Mesendoderm (in vitro differentiated cells): ENCODE results near the gene UTS2B.

ENCODE experiments used
- DNase-seq: peaks from one replicate; pipeline ENCODE4 v3.0.0; 2013
- H2AK5ac ChIP-seq: 2 replicates; pipeline ENCODE4 v1.6.1; 2013; ENCODE audit warnings: low read length, inconsistent platforms
- H2BK120ac ChIP-seq: 2 replicates; pipeline ENCODE4 v1.6.1; 2013; ENCODE audit warnings: low read depth, mild to moderate bottlenecking, low read length, moderate library complexity, mixed read lengths
- H2BK15ac ChIP-seq: replicated peaks from 2 replicates; pipeline ENCODE4 v1.6.1; 2013; ENCODE audit warnings: low read depth, mild to moderate bottlenecking, moderate library complexity
- H2BK5ac ChIP-seq: 2 replicates; pipeline ENCODE4 v1.6.1; 2013; ENCODE audit warnings: low read length, inconsistent platforms
- H3K18ac ChIP-seq: 2 replicates; pipeline ENCODE4 v1.6.1; 2013; ENCODE audit warnings: mild to moderate bottlenecking, low read length, mixed read lengths
- H3K23ac ChIP-seq: one replicate; pipeline ENCODE4 v1.6.1; 2013; ENCODE audit warnings: low read length
- H3K27ac ChIP-seq: 2 replicates; pipeline ENCODE4 v1.5.1; 2013; ENCODE audit warnings: low read depth, mild to moderate bottlenecking, inconsistent platforms, low read length, moderate library complexity
- H3K27me3 ChIP-seq: 2 replicates; pipeline ENCODE4 v1.6.1; 2013; ENCODE audit warnings: low read length, control low read depth, mild to moderate bottlenecking, inconsistent platforms; ENCODE audit not compliant: insufficient read depth, poor library complexity
- H3K36me3 ChIP-seq: 2 replicates; pipeline ENCODE4 v1.6.1; 2013; ENCODE audit warnings: low read length, inconsistent platforms; ENCODE audit not compliant: control insufficient read depth, insufficient read depth
- H3K4ac ChIP-seq: one replicate; pipeline ENCODE4 v1.6.1; 2013; ENCODE audit warnings: low read depth, mild to moderate bottlenecking, low read length, moderate library complexity
- H3K4me1 ChIP-seq: 2 replicates; pipeline ENCODE4 v1.6.1; 2013; ENCODE audit warnings: low read depth, low read length, inconsistent platforms; ENCODE audit not compliant: control insufficient read depth
- H3K4me2 ChIP-seq: 2 replicates; pipeline ENCODE4 v1.6.1; 2013; ENCODE audit warnings: low read length
- H3K4me3 ChIP-seq: 2 replicates; pipeline ENCODE4 v1.5.1; 2013; ENCODE audit warnings: mild to moderate bottlenecking, low read length
- H3K56ac ChIP-seq: one replicate; pipeline ENCODE4 v1.6.1; 2013; ENCODE audit warnings: low read length
- H3K79me1 ChIP-seq: 2 replicates; pipeline ENCODE4 v1.6.1; 2013; ENCODE audit warnings: low read length, inconsistent platforms
- H3K79me2 ChIP-seq: 2 replicates; pipeline ENCODE4 v1.6.1; 2013; ENCODE audit warnings: mild to moderate bottlenecking, low read length; ENCODE audit not compliant: control insufficient read depth, insufficient read depth
- H3K9ac ChIP-seq: 2 replicates; pipeline ENCODE4 v1.6.1; 2013; ENCODE audit warnings: low read length, inconsistent platforms
- H4K5ac ChIP-seq: one replicate; pipeline ENCODE4 v1.6.1; 2013; ENCODE audit warnings: low read length
- H4K8ac ChIP-seq: one replicate; pipeline ENCODE4 v1.6.1; 2013; ENCODE audit warnings: low read depth, mild to moderate bottlenecking, control low read depth, low read length, moderate library complexity
- WGBS: extraction: QIAGEN DNeasy Blood & Tissue Kit; methylation state at CpG from one replicate; pipeline ENCODE4 v1.1.7; 2013; ENCODE audit warnings: low lambda C conversion rate, missing lambda C conversion rate; ENCODE audit not compliant: insufficient coverage; ENCODE audit errors: extremely low coverage; 5-methylcytosine and 5-hydroxymethylcytosine counted together

The UTS2B gene

GRCh38 chr3:191316876-191317603 is 13.3 kb downstream of the UTS2B start:
- no CpG with 5 or more reads among the region's 40 CpGs for WGBS
- H2AK5ac ChIP-seq, result no peak overlapping the region
- H3K4me1 ChIP-seq, result no peaks in the 10 kb centered on the region
- H4K8ac ChIP-seq, result no peak overlapping the region
- H3K18ac ChIP-seq, result no peak overlapping the region
- H3K4ac ChIP-seq, result no peak overlapping the region
- no peaks in the 10 kb centered on the region for H3K36me3 ChIP-seq
- H3K79me2 ChIP-seq, result no peaks in the 10 kb centered on the region
- H2BK120ac ChIP-seq, result no peak overlapping the region
- no peak overlapping the region for H2BK5ac ChIP-seq
- H3K4me3 ChIP-seq, result no peak overlapping the region
- H3K9ac ChIP-seq, result no peak overlapping the region
- H3K4me2 ChIP-seq, result no peak overlapping the region
- H3K23ac ChIP-seq, result no peak overlapping the region
- H3K79me1 ChIP-seq, result no peaks in the 10 kb centered on the region
- H2BK15ac ChIP-seq, result no peak overlapping the region
- H4K5ac ChIP-seq, result no peak overlapping the region
- no peak overlapping the region for H3K56ac ChIP-seq
- DNase-seq, result no peak
- H3K27me3 ChIP-seq, result no peaks in the 10 kb centered on the region
- no peak overlapping the region for H3K27ac ChIP-seq

GRCh38 chr3:191314109-191314728 is 16.1 kb downstream of the UTS2B start:
- Histone ChIP-seq H3K4me3 (no peak overlapping the region), H4K8ac (no peak overlapping the region), H3K27ac (no peak overlapping the region), H3K18ac (no peak overlapping the region), H2BK15ac (no peak overlapping the region), H3K4me2 (no peak overlapping the region), H3K36me3 (no peaks in the 10 kb centered on the region), H2AK5ac (no peak overlapping the region), H3K27me3 (no peaks in the 10 kb centered on the region), H4K5ac (no peak overlapping the region), H3K56ac (no peak overlapping the region), H3K4me1 (no peaks in the 10 kb centered on the region), H3K9ac (no peak overlapping the region), H2BK5ac (no peak overlapping the region), H3K4ac (no peak overlapping the region), H3K23ac (no peak overlapping the region), H2BK120ac (no peak overlapping the region), H3K79me1 (no peaks in the 10 kb centered on the region), H3K79me2 (no peaks in the 10 kb centered on the region)
- DNase-seq, result no peak
- WGBS, result no CpG with 5 or more reads among the region's 5 CpGs

GRCh38 chr3:191313296-191313695 is 17.0 kb downstream of the UTS2B start:
- H2BK120ac ChIP-seq, result no peak overlapping the region
- H3K36me3 ChIP-seq, result no peaks in the 10 kb centered on the region
- no peak overlapping the region for H3K18ac ChIP-seq
- no peaks in the 10 kb centered on the region for H3K79me1 ChIP-seq
- H3K23ac ChIP-seq, result no peak overlapping the region
- H3K4me2 ChIP-seq, result no peak overlapping the region
- H3K56ac ChIP-seq, result no peak overlapping the region
- H2BK5ac ChIP-seq, result no peak overlapping the region
- no peak overlapping the region for H3K27ac ChIP-seq
- no CpG with 5 or more reads among the region's 2 CpGs for WGBS
- no peak for DNase-seq
- H3K27me3 ChIP-seq, result no peaks in the 10 kb centered on the region
- no peak overlapping the region for H3K4ac ChIP-seq
- H4K8ac ChIP-seq, result no peak overlapping the region
- no peak overlapping the region for H3K9ac ChIP-seq
- no peaks in the 10 kb centered on the region for H3K79me2 ChIP-seq
- no peaks in the 10 kb centered on the region for H3K4me1 ChIP-seq
- H2BK15ac ChIP-seq, result no peak overlapping the region
- H3K4me3 ChIP-seq, result no peak overlapping the region
- H2AK5ac ChIP-seq, result no peak overlapping the region
- no peak overlapping the region for H4K5ac ChIP-seq

GRCh38 chr3:191307341-191307740 is 23.0 kb downstream of the UTS2B start:
- no peaks in the 10 kb centered on the region for H3K79me1 ChIP-seq
- H3K27ac ChIP-seq, result no peak overlapping the region
- H3K4me2 ChIP-seq, result no peak overlapping the region
- no peak for DNase-seq
- H4K8ac ChIP-seq, result no peak overlapping the region
- H4K5ac ChIP-seq, result no peak overlapping the region
- H3K4me3 ChIP-seq, result no peak overlapping the region
- no peaks in the 10 kb centered on the region for H3K79me2 ChIP-seq
- H3K4me1 ChIP-seq, result peaks cover 2% of the 10 kb centered on the region
- H3K36me3 ChIP-seq, result no peaks in the 10 kb centered on the region
- H3K9ac ChIP-seq, result no peak overlapping the region
- H2BK15ac ChIP-seq, result no peak overlapping the region
- no peaks in the 10 kb centered on the region for H3K27me3 ChIP-seq
- no peak overlapping the region for H3K4ac ChIP-seq
- no peak overlapping the region for H3K23ac ChIP-seq
- no peak overlapping the region for H2AK5ac ChIP-seq
- no peak overlapping the region for H2BK5ac ChIP-seq
- no CpG with 5 or more reads among the region's 4 CpGs for WGBS
- H3K56ac ChIP-seq, result no peak overlapping the region
- H3K18ac ChIP-seq, result no peak overlapping the region
- H2BK120ac ChIP-seq, result no peak overlapping the region

- H2BK120ac ChIP-seq, result no peak overlapping the region
- H3K4me1 ChIP-seq, result peaks cover 2% of the 10 kb centered on the region
- H2BK5ac ChIP-seq, result no peak overlapping the region
- H4K8ac ChIP-seq, result no peak overlapping the region
- H3K4me2 ChIP-seq, result no peak overlapping the region
- no CpG with 5 or more reads among the region's 4 CpGs for WGBS
- H3K36me3 ChIP-seq, result no peaks in the 10 kb centered on the region
- H2AK5ac ChIP-seq, result no peak overlapping the region
- H3K79me1 ChIP-seq, result no peaks in the 10 kb centered on the region
- no peak overlapping the region for H3K56ac ChIP-seq
- no peaks in the 10 kb centered on the region for H3K27me3 ChIP-seq
- no peak overlapping the region for H3K4me3 ChIP-seq
- H3K79me2 ChIP-seq, result no peaks in the 10 kb centered on the region
- H3K9ac ChIP-seq, result no peak overlapping the region
- no peak overlapping the region for H3K23ac ChIP-seq
- no peak overlapping the region for H3K18ac ChIP-seq
- no peak overlapping the region for H3K27ac ChIP-seq
- no peak overlapping the region for H3K4ac ChIP-seq
- no peak for DNase-seq
- H2BK15ac ChIP-seq, result no peak overlapping the region
- no peak overlapping the region for H4K5ac ChIP-seq
These were observed 23.9 kb downstream of the UTS2B start for GRCh38 chr3:191306428-191306827.
